ENCODE data around the gene ARHGAP10.

Gene ARHGAP10

GRCh38 chr4:147731580-147732517 lies at the start of gene ARHGAP10:
TSS of gene ARHGAP10 (plus strand) at chr4:147732088. CDS start at chr4:147732302, 214 bp downstream.
- Mint-ChIP-seq H3K36me3 (ENCODE audit: low read depth) (no peaks in the 10 kb centered on the region), H3K9me3 (no peaks in the 10 kb centered on the region), H3K27me3 (peaks cover 26% of the 10 kb centered on the region), H3K4me1 (ENCODE audit: low read depth) (peaks cover 20% of the 10 kb centered on the region), H3K27ac (peak within 1 kb of the TSS; percentile 90), H3K4me3 (peak within 1 kb of the TSS; percentile 90)

GRCh38 chr4:147682755-147683154 lies 49.1 kb upstream of the ARHGAP10 start:
- H3K4me1 Mint-ChIP-seq (ENCODE audit: low read depth), result peaks cover 31% of the 10 kb centered on the region
- peak overlapping the region; percentile 98 for H3K4me3 Mint-ChIP-seq
- no peaks in the 10 kb centered on the region for H3K27me3 Mint-ChIP-seq
- peaks cover 13% of the 10 kb centered on the region for H3K36me3 Mint-ChIP-seq (ENCODE audit: low read depth)
- no peaks in the 10 kb centered on the region for H3K9me3 Mint-ChIP-seq
- peak overlapping the region; percentile 21 for H3K27ac Mint-ChIP-seq

DNA sequence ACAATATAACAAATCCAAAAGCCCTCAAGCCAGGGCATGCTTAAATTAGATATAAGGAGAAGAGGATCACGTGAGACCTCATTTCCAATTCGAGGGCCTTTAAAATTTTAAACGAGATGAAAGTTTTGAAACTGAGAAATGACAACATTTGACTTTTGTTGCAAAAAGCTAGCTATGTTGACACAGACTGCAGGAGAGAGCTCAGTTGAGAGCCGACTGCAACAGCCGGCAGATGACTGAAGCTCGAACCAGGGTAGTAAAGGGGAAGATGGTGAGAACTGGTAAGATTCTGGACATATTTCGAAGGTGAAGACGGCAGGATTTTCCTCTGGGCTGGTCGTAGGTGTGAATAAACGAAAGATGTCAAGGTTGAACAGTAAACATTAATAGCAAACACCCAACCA lies 48.7 kb upstream of the ARHGAP10 start:
- Mint-ChIP-seq H3K27ac (peak overlapping the region; percentile 91), H3K36me3 (ENCODE audit: low read depth) (peaks cover 9% of the 10 kb centered on the region), H3K4me1 (ENCODE audit: low read depth) (peaks cover 31% of the 10 kb centered on the region), H3K4me3 (peak overlapping the region; percentile 98), H3K9me3 (no peaks in the 10 kb centered on the region), H3K27me3 (no peaks in the 10 kb centered on the region)

GRCh38 chr4:147683717-147684700 lies 47.9 kb upstream of the ARHGAP10 start, which contains the start of gene PRMT9:
TSS of gene PRMT9 (minus strand) at chr4:147684163. CDS start at chr4:147683987, 176 bp downstream.
- no peaks in the 10 kb centered on the region for H3K27me3 Mint-ChIP-seq
- H3K27ac Mint-ChIP-seq, result peak within 1 kb of the TSS; percentile 91
- H3K4me1 Mint-ChIP-seq (ENCODE audit: low read depth), result peaks cover 33% of the 10 kb centered on the region
- H3K36me3 Mint-ChIP-seq (ENCODE audit: low read depth), result peaks cover 1% of the 10 kb centered on the region
- peak within 1 kb of the TSS; percentile 98 for H3K4me3 Mint-ChIP-seq
- no peaks in the 10 kb centered on the region for H3K9me3 Mint-ChIP-seq

DNA sequence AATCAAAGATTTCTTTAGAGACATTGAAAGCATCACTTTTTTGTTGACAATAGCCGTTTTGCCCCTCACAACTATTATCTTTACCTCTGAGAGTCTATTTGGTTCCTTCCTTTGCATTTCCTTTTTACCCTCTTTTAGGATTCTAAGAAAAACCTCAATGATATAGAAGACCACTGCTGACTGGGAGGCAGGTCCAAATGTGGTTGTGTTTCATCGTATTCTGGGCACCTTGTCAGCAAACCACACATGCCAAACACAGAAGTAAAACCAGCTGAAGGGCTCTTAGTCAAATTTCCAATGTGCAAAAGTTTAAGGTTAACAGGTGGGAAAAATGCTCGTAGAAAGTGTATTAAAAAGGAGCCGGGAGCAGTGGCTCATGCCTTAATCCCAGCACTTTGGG lies 42.8 kb upstream of the ARHGAP10 start:
- Mint-ChIP-seq H3K27ac (no peak overlapping the region), H3K36me3 (ENCODE audit: low read depth) (no peaks in the 10 kb centered on the region), H3K4me1 (ENCODE audit: low read depth) (peaks cover 18% of the 10 kb centered on the region), H3K27me3 (peaks cover 13% of the 10 kb centered on the region), H3K4me3 (no peak overlapping the region), H3K9me3 (no peaks in the 10 kb centered on the region)

DNA sequence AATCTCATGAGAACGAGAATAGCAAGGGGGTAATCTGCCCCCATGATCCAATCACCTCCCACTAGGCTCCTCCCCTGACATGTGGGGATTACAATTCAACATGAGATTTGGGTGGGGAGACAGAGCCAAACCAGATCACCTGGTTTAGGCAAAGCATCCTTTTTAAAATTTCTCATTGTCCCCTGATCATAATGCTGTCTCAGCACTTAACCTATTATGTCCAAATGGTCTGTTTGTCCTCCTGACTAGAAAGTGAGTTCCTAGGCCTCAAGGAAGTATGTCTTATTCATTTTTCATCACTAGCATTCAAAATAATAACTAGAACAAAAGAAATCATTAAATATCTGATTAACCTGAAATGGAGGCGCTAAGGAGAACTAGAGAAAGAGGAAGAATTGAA lies 40.1 kb upstream of the ARHGAP10 start:
- H3K4me1 Mint-ChIP-seq (ENCODE audit: low read depth), result peaks cover 9% of the 10 kb centered on the region
- H3K9me3 Mint-ChIP-seq, result no peaks in the 10 kb centered on the region
- no peak overlapping the region for H3K27ac Mint-ChIP-seq
- H3K36me3 Mint-ChIP-seq (ENCODE audit: low read depth), result no peaks in the 10 kb centered on the region
- peaks cover 18% of the 10 kb centered on the region for H3K27me3 Mint-ChIP-seq
- H3K4me3 Mint-ChIP-seq, result no peak overlapping the region

- Mint-ChIP-seq H3K4me3 (no peak overlapping the region), H3K27ac (no peak overlapping the region), H3K4me1 (ENCODE audit: low read depth) (peaks cover 9% of the 10 kb centered on the region), H3K9me3 (no peaks in the 10 kb centered on the region), H3K27me3 (peaks cover 18% of the 10 kb centered on the region), H3K36me3 (ENCODE audit: low read depth) (no peaks in the 10 kb centered on the region)
Observed at GRCh38 chr4:147693218-147693617, 38.7 kb upstream of the ARHGAP10 start.

GRCh38 chr4:147696866-147697265 lies 35.0 kb upstream of the ARHGAP10 start:
- H3K4me3 Mint-ChIP-seq, result no peak overlapping the region
- no peaks in the 10 kb centered on the region for H3K36me3 Mint-ChIP-seq (ENCODE audit: low read depth)
- no peaks in the 10 kb centered on the region for H3K4me1 Mint-ChIP-seq (ENCODE audit: low read depth)
- H3K27me3 Mint-ChIP-seq, result peaks cover 21% of the 10 kb centered on the region
- H3K9me3 Mint-ChIP-seq, result no peaks in the 10 kb centered on the region
- no peak overlapping the region for H3K27ac Mint-ChIP-seq

DNA sequence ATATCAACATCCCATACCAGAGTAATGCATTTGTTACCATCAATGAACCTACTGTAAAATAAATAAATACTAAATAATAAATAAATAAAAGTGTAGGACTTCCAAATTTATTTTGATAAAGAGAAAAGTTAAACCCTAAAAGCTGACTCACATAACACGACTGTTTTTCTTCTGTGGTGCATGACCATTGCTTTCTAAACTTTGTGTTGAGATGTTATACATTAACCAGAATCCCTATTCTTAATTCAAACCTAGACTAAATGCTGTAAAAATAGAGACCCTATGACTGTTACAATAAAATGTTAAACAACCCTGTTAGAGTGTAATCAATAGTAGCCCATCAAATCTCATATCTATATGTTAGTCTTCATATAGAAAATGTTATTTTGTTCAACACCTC lies 27.0 kb upstream of the ARHGAP10 start:
- H3K9me3 Mint-ChIP-seq, result no peaks in the 10 kb centered on the region
- no peaks in the 10 kb centered on the region for H3K4me1 Mint-ChIP-seq (ENCODE audit: low read depth)
- no peak overlapping the region for H3K27ac Mint-ChIP-seq
- peaks cover 7% of the 10 kb centered on the region for H3K27me3 Mint-ChIP-seq
- no peaks in the 10 kb centered on the region for H3K36me3 Mint-ChIP-seq (ENCODE audit: low read depth)
- H3K4me3 Mint-ChIP-seq, result no peak overlapping the region

DNA sequence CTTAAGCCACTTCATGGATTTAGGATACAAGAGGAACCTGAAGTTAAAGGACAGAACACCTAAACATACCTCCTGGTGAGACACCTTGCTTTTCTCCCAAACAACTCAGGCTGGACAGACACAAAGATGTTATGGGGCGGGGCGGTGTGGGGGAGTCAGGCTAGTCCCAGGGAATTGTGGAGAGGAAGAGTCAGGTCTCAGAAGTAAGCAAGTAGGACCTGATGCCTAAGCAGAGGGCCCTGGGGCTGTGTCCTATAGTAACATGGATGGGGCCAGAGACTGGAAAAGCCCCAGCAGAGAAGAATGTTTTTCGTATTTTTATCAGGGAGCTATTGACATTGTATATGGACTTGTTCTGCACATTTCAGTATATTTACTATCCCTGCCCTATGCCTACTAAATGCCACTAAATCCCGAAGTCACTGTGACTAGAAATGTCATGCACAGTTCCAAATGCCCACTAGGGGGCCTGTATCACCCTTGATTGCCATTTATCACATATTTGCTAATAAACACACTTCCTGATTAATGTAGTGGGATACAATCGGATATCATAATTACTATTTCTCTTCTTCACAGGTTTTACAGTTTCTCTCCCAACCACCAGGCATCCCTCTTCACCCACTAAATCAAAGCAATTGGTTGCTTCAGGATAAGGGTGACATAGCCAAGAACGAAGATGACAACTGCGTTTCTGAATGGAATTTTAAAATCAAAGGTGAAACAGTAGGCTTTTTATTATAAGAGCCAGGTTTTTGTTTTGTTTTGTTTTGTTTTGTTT lies 23.8 kb upstream of the ARHGAP10 start:
- H3K4me3 Mint-ChIP-seq, result no peak overlapping the region
- no peaks in the 10 kb centered on the region for H3K27me3 Mint-ChIP-seq
- no peak overlapping the region for H3K27ac Mint-ChIP-seq
- no peaks in the 10 kb centered on the region for H3K4me1 Mint-ChIP-seq (ENCODE audit: low read depth)
- H3K36me3 Mint-ChIP-seq (ENCODE audit: low read depth), result no peaks in the 10 kb centered on the region
- H3K9me3 Mint-ChIP-seq, result no peaks in the 10 kb centered on the region

DNA sequence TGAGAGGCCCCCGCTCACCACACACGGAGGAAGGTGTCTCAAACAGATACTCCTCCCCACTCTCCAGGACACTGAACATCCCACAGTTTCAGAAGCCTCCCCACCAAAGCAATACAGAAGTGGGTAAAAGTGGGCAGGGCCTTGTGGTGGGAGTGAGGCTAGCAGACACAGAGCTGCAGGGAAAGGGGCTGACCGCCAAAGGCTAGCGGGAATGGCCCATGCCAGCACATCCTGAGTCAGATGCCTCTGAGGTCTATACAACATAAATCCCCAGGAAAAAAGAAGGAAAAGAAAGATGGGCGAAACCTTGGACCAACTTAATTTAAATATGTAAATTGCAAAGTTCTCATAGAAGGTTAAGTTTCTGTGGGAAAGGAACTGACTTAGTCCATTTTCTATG lies 21.9 kb upstream of the ARHGAP10 start:
- Mint-ChIP-seq H3K27me3 (no peaks in the 10 kb centered on the region), H3K36me3 (ENCODE audit: low read depth) (no peaks in the 10 kb centered on the region), H3K9me3 (no peaks in the 10 kb centered on the region), H3K4me3 (no peak overlapping the region), H3K27ac (no peak overlapping the region), H3K4me1 (ENCODE audit: low read depth) (no peaks in the 10 kb centered on the region)

GRCh38 chr4:147714575-147715401 lies 17.1 kb upstream of the ARHGAP10 start:
- Mint-ChIP-seq H3K4me1 (ENCODE audit: low read depth) (peaks cover 3% of the 10 kb centered on the region), H3K9me3 (no peaks in the 10 kb centered on the region), H3K27me3 (peaks cover 9% of the 10 kb centered on the region), H3K36me3 (ENCODE audit: low read depth) (no peaks in the 10 kb centered on the region), H3K27ac (no peak overlapping the region), H3K4me3 (no peak overlapping the region)

GRCh38 chr4:147717878-147718277 lies 14.0 kb upstream of the ARHGAP10 start:
- H3K27ac Mint-ChIP-seq, result no peak overlapping the region
- peaks cover 12% of the 10 kb centered on the region for H3K27me3 Mint-ChIP-seq
- H3K4me3 Mint-ChIP-seq, result no peak overlapping the region
- H3K36me3 Mint-ChIP-seq (ENCODE audit: low read depth), result no peaks in the 10 kb centered on the region
- H3K4me1 Mint-ChIP-seq (ENCODE audit: low read depth), result peaks cover 3% of the 10 kb centered on the region
- H3K9me3 Mint-ChIP-seq, result no peaks in the 10 kb centered on the region

All from stimulated activated naive CD8-positive, alpha-beta T cell treated with anti-CD3 and anti-CD28 coated beads, Interleukin-15, Interleukin-2, amounts not matched to agents 100 ng/mL and 50 ng/mL, for 24 hours (primary cell).